Colonic mucosa (tissue), 4 donors: ENCODE results near the gene FBXO24. TPM values are rescaled to one million over a fixed set of nuclear protein-coding genes. Genes with fewer than 3 reads are reported as not detected.

Experiments used
- DNase-seq: peaks from one replicate; pipeline ENCODE4 v3.0.0-alpha.2; 2020
- H3K27ac ChIP-seq: fragments of 200-600 bp; one replicate; pipeline ENCODE4 v1.8.0; 2021
- H3K27me3 ChIP-seq: fragments of 200-600 bp; one replicate; pipeline ENCODE4 v1.8.0; 2021
- H3K36me3 ChIP-seq: fragments of 200-600 bp; one replicate; pipeline ENCODE4 v1.8.0; 2021
- H3K4me1 ChIP-seq: fragments of 200-600 bp; one replicate; pipeline ENCODE4 v1.8.0; 2021; ENCODE audit warnings: mild to moderate bottlenecking
- H3K4me3 ChIP-seq: fragments of 200-600 bp; one replicate; pipeline ENCODE4 v1.8.0; 2021
- H3K9ac ChIP-seq, 2 donors: one replicate each; pipeline ENCODE4 v1.7.0; 2013; ENCODE audit warnings: control low read depth in 2 of 2, low read depth in 2 of 2, low read length in 2 of 2
- H3K9me3 ChIP-seq: fragments of 200-600 bp; one replicate; pipeline ENCODE4 v1.8.0; 2021
- intact Hi-C: fragments of 100-400 bp; cut with DNase I; formaldehyde crosslinking; loops from one replicate; pipeline ENCODE4 v1.14.1; 2022
- total RNA-seq, 2 donors: library from RNA; stranded (reverse); fragmentation: NEBNext Ultra II Directional in 1 of 2; extraction: Animal tissue kit (Norgen Biotek cat#: 25700) in 1 of 2; gene quantifications; one replicate each; pipeline ENCODE4 v1.2.1, GENCODE V29; 2021
- TF ChIP-seq, protein P1 (sequence below): fragments of 200-600 bp; IDR thresholded peaks from one replicate; pipeline ENCODE4 v1.8.0; 2022; ENCODE audit warnings: antibody characterized with exemption, mild to moderate bottlenecking
- donor health status: healthy.
- donor health status: DM: no; HTN: no; CAD: no.
- donor health status: DM: no; HTN: no; CAD: no.

The FBXO24 gene
- total RNA-seq, 2 donors from 2014 or later, result 0.21 to 1.8 TPM

DNA sequence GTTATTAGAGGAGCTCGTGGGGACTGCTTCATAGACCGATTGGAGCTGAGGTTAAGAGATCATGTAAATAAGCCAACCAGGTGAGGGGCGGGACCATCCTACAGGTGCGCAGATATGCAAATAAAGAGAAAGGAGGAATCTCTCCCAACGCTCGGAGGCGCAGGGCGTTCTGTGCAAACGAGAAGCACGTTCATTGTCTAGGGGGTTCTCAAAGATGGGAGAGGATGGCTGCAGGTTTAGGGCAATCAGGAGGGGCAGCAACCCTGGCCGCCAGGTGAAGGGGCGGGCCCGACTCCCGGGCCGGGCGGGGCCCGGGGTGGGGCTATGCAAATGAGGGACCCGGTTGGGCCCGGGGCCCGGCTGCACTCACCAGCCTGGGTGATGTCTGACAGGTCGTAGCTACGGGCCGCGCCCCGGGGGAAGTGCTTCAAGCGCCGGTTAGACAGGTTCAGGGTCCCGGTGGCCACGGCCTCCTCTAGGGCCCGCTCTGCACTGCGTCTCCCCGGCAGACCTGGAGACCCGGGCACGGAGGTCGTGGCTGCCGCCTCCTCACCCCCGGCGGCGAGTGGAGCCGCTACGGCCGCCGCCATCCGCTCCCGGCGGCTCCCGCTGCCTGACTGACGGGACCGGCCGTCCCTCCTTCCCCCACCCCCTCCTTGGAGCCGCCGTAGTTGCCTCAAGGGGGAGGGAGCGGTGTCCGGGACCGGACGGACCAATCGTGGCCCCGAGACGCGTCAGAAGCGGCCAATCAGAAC, 440 bp upstream of the FBXO24 start, which contains the start of gene LRCH4:
LRCH4 (minus strand) TSS at position 619 of the 755 bp plus-strand sequence; CDS start at position 590, 29 bp downstream.
- peaks cover 11% of the 10 kb centered on the region for H3K36me3 ChIP-seq
- DNase-seq, result peak; percentile 82
- H3K4me3 ChIP-seq, result peak within 1 kb of the TSS; percentile 100
- H3K27ac ChIP-seq, result peak within 1 kb of the TSS; percentile 100
- H3K4me1 ChIP-seq, result peaks cover 16% of the 10 kb centered on the region
- no peaks in the 10 kb centered on the region for H3K9me3 ChIP-seq
- H3K27me3 ChIP-seq, result no peaks in the 10 kb centered on the region
- H3K9ac ChIP-seq, result peak within 1 kb of the TSS; percentile 76 to 94
- intact Hi-C loops, result no loop called here
- TF ChIP-seq, protein P1, sequence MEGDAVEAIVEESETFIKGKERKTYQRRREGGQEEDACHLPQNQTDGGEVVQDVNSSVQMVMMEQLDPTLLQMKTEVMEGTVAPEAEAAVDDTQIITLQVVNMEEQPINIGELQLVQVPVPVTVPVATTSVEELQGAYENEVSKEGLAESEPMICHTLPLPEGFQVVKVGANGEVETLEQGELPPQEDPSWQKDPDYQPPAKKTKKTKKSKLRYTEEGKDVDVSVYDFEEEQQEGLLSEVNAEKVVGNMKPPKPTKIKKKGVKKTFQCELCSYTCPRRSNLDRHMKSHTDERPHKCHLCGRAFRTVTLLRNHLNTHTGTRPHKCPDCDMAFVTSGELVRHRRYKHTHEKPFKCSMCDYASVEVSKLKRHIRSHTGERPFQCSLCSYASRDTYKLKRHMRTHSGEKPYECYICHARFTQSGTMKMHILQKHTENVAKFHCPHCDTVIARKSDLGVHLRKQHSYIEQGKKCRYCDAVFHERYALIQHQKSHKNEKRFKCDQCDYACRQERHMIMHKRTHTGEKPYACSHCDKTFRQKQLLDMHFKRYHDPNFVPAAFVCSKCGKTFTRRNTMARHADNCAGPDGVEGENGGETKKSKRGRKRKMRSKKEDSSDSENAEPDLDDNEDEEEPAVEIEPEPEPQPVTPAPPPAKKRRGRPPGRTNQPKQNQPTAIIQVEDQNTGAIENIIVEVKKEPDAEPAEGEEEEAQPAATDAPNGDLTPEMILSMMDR, result no peak

DNA sequence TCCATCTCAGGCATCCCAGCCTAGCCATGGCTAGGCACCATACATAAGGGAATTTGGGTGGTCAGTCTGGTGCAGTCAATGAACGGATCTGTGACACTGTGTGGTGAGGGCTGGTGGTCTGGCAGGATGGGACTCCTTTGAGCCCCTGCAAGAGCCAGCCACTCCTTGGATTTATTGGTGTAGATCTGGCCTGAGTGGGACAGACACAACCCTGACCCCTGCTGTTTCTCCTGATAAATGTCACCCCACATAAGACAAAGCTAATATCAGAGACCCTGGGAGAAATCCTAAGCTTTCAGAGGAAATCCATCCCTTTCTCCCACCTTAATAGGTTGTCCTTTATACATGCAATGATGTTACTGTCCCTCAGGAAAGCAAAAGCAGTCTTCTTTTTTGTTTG, 2.3 kb downstream of the FBXO24 start:
- intact Hi-C loops, result no loop called here
- H3K27ac ChIP-seq, result no peak overlapping the region
- no peak overlapping the region for H3K4me3 ChIP-seq
- H3K9me3 ChIP-seq, result no peaks in the 10 kb centered on the region
- no peak overlapping the region for H3K9ac ChIP-seq
- DNase-seq, result no peak
- TF ChIP-seq, protein P1, result no peak
- H3K4me1 ChIP-seq, result peaks cover 12% of the 10 kb centered on the region
- H3K36me3 ChIP-seq, result no peaks in the 10 kb centered on the region
- no peaks in the 10 kb centered on the region for H3K27me3 ChIP-seq

DNA sequence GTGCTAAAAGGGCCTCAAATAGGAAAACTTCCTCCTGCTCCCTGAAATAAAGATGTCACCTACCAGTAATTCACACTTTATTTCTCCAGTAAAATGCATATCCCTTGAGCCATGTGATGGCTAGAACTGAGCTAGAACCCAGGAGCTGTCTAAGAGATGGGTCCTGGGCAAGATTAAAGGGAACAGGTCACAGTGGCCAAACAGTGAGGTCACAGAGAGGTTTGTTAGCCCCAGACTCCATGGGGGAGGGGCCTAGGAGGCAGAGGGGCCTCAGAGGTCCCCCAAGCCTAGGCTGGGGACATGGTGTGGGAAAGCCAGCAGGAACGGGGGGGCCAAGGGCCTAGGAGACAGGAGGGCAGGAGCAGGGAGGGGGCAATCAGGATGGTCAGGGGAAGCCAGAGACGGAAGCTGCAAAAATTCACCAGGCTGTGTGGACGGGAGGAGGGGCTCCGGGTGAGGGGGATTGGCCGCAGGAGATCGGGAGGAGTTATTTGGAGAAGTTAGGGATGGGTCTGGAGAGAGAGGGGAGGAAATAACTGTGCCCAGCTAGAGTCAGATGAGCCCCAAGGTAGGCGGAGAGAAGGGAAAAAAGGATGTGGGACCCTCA, 3.3 kb downstream of the FBXO24 start:
- Histone ChIP-seq H3K36me3 (no peaks in the 10 kb centered on the region), H3K27ac (no peak overlapping the region), H3K9ac (no peak overlapping the region), H3K9me3 (no peaks in the 10 kb centered on the region), H3K27me3 (no peaks in the 10 kb centered on the region), H3K4me1 (peaks cover 5% of the 10 kb centered on the region), H3K4me3 (no peak overlapping the region)
- no peak for DNase-seq
- TF ChIP-seq, protein P1, result no peak
- intact Hi-C loops, result no loop called here

- no peak overlapping the region for H3K4me3 ChIP-seq
- no peak for DNase-seq
- TF ChIP-seq, protein P1, result no peak
- H3K36me3 ChIP-seq, result no peaks in the 10 kb centered on the region
- H3K27ac ChIP-seq, result no peak overlapping the region
- no peaks in the 10 kb centered on the region for H3K4me1 ChIP-seq
- peak overlapping the region in 1 of 2 donors; percentile 5 for H3K9ac ChIP-seq
- intact Hi-C loops, result no loop called here
- no peaks in the 10 kb centered on the region for H3K9me3 ChIP-seq
- H3K27me3 ChIP-seq, result no peaks in the 10 kb centered on the region
These were observed 4.1 kb downstream of the FBXO24 start for GRCh38 chr7:100590077-100590737.

DNA sequence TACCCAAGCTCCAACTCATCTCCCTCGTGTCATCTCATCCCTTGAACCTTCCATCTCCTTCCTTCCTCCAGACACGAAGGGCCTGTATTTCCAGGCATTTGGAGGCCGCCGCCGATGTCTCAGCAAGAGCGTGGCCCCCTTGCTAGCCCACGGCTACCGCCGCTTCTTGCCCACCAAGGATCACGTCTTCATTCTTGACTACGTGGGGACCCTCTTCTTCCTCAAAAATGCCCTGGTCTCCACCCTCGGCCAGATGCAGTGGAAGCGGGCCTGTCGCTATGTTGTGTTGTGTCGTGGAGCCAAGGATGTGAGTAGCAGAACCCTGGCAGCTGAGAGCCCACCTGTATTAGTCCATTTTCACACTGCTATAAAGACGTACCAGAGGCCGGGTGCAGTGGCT, 5.5 kb downstream of the FBXO24 start:
- H3K9ac ChIP-seq, result no peak overlapping the region
- intact Hi-C loops, result no loop called here
- DNase-seq, result no peak
- H3K4me3 ChIP-seq, result no peak overlapping the region
- H3K36me3 ChIP-seq, result no peaks in the 10 kb centered on the region
- H3K9me3 ChIP-seq, result no peaks in the 10 kb centered on the region
- H3K27ac ChIP-seq, result no peak overlapping the region
- no peaks in the 10 kb centered on the region for H3K4me1 ChIP-seq
- TF ChIP-seq, protein P1, result no peak
- no peaks in the 10 kb centered on the region for H3K27me3 ChIP-seq
